ENCODE results near the gene TMEM8B.

TMEM8B gene

GRCh38 chr9:35818341-35818740 lies 10.7 kb upstream of the TMEM8B start:
- TF ChIP-seq, protein P1, sequence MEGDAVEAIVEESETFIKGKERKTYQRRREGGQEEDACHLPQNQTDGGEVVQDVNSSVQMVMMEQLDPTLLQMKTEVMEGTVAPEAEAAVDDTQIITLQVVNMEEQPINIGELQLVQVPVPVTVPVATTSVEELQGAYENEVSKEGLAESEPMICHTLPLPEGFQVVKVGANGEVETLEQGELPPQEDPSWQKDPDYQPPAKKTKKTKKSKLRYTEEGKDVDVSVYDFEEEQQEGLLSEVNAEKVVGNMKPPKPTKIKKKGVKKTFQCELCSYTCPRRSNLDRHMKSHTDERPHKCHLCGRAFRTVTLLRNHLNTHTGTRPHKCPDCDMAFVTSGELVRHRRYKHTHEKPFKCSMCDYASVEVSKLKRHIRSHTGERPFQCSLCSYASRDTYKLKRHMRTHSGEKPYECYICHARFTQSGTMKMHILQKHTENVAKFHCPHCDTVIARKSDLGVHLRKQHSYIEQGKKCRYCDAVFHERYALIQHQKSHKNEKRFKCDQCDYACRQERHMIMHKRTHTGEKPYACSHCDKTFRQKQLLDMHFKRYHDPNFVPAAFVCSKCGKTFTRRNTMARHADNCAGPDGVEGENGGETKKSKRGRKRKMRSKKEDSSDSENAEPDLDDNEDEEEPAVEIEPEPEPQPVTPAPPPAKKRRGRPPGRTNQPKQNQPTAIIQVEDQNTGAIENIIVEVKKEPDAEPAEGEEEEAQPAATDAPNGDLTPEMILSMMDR (conservative IDR thresholded peaks at IDR 0.05; ENCODE audit: low read depth, low read length), result no peak
- no peak overlapping the region for H3K4me3 ChIP-seq (ENCODE audit: low read length)
- no peak for DNase-seq (ENCODE audit: low read depth)

- DNase-seq (ENCODE audit: low read depth), result no peak
- no peak overlapping the region for H3K4me3 ChIP-seq (ENCODE audit: low read length)
- TF ChIP-seq, protein P1 (conservative IDR thresholded peaks at IDR 0.05; ENCODE audit: low read depth, low read length), result no peak
Observed at GRCh38 chr9:35820076-35820475, 9.0 kb upstream of the TMEM8B start.

GRCh38 chr9:35822926-35823325 lies 6.1 kb upstream of the TMEM8B start:
- TF ChIP-seq, protein P1 (conservative IDR thresholded peaks at IDR 0.05; ENCODE audit: low read depth, low read length), result no peak
- DNase-seq (ENCODE audit: low read depth), result no peak
- no peak overlapping the region for H3K4me3 ChIP-seq (ENCODE audit: low read length)

DNA sequence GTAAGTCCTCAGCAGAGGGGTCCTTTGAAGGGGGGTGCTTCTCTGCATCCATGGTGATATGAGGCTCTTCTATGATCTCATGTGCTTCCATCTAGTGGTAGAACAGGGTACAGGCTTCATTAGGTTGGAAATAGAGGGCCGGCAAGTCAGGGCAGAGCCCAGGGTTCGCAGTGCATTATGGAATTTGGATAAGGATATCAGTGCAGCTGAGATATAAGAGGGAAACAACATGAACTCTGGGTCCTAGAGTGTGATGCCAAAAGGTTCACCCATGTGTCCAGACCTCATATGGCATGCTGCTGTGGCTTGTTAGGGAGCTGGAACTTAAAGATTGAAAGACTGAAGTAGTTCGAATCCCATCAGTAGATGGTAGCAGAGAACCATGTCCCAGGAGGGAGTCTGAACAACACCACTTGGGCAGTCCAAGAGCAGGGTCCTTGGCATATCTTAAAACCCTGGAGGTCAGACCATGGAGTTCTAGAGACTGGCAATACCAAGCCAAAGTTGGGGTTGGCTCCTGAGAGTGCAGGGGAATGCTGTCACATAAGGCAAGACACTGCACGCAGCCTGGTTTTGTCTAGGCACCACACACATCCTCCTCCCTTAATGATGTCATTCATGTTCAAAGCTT lies 2.8 kb upstream of the TMEM8B start:
- H3K4me3 ChIP-seq (ENCODE audit: low read length), result no peak overlapping the region
- TF ChIP-seq, protein P1 (conservative IDR thresholded peaks at IDR 0.05; ENCODE audit: low read depth, low read length), result peak; percentile 80
- no peak for DNase-seq (ENCODE audit: low read depth)

- no peak for DNase-seq (ENCODE audit: low read depth)
- H3K4me3 ChIP-seq (ENCODE audit: low read length), result no peak overlapping the region
- TF ChIP-seq, protein P1 (conservative IDR thresholded peaks at IDR 0.05; ENCODE audit: low read depth, low read length), result no peak
Observed at GRCh38 chr9:35827486-35827885, 1.5 kb upstream of the TMEM8B start.

DNA sequence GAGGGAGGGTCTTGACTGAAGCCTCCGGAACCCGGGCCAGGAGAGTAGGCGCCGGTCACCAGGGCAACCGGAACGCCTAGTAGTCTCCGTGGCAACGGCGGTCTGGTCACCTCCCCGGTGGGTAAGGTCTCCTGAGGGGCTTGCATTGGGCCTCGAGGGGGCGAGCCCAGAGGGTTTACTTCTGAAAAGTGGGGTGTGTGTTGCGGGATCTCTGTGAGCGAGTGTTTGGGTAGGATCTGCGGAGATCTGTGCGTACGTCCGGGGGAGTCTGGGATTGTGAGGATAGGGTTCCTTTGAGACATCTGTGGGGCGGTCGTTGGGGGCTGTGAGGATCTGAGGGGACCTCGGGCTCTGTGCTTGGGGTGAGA lies 328 bp upstream of the TMEM8B start, which contains the start of gene FAM221B:
TSS of gene FAM221B (minus strand) at position 17 of the 368 bp plus-strand sequence. CDS start 2,571 bp downstream, outside the sequence.
- DNase-seq (ENCODE audit: low read depth), result no peak
- H3K4me3 ChIP-seq (ENCODE audit: low read length), result peak within 1 kb of the TSS; percentile 82
- TF ChIP-seq, protein P1 (conservative IDR thresholded peaks at IDR 0.05; ENCODE audit: low read depth, low read length), result no peak

DNA sequence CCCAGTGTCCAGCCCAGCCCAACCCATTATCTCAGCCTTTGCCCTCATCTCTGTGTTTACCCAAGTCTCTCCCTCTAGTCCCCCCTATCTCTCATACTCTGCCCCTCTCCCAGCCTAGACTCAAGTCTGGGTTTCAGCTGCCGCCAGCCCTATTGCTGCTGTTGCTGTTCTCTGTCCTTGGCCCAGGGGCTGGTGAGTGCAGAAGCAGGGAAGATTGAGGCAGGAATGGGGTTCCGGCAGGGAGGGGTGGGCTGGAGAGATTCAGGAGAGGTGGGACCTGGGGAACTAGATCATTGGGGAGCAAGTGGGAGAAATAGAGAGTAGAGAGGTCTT lies 702 bp downstream of the TMEM8B start:
- H3K4me3 ChIP-seq (ENCODE audit: low read length), result peak overlapping the region; percentile 82
- TF ChIP-seq, protein P1 (conservative IDR thresholded peaks at IDR 0.05; ENCODE audit: low read depth, low read length), result no peak
- DNase-seq (ENCODE audit: low read depth), result no peak

Measured in retinal pigment epithelial cell (primary cell).